ENCODE data around the gene KCND3. TPM values are rescaled to one million over a fixed set of nuclear protein-coding genes. Genes with fewer than 3 reads are reported as not detected.

Gene KCND3
- total and polyA plus RNA-seq, 8 donors = 0.87 to 15.8 (median 4.5) TPM

DNA sequence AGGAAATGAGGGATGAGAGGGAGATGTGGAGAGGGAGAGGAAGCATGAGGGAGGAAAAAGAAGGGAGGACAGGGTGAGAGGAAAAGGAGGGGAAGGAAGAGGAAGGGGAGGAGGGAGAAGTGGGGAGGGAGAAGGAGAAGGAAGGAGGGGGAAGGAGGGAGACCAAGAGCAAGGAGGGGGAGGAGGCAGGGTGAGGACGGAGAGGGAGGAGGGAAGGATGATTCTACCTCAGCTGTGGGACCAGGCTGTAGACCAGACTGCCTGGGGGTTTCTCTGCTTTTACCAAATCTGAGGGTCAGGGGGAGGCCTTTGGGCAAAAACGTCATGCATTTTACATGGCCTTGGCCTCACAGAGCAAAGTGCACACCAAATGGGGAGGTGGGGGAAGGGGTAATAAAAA lies 94.5 kb downstream of the KCND3 start:
- no peaks in the 10 kb centered on the region for H3K4me1 ChIP-seq
- no peak for DNase-seq
- no peaks in the 10 kb centered on the region for H3K36me3 ChIP-seq
- H3K27ac ChIP-seq = no peak overlapping the region
- WGBS, 5 donors = 37 to 61% (median 47%) methylated on average over 2 of the region's 2 CpGs
- H3K27me3 ChIP-seq = peaks cover 0 to 8% (median 0%) of the 10 kb centered on the region in 3 donors
- TF ChIP-seq POLR2A (IDR thresholded peaks at IDR 0.05) (no peak), POLR2AphosphoS5 (IDR thresholded peaks at IDR 0.05) (no peak), EP300 (IDR thresholded peaks at IDR 0.05) (no peak)
- TF ChIP-seq, protein P1, sequence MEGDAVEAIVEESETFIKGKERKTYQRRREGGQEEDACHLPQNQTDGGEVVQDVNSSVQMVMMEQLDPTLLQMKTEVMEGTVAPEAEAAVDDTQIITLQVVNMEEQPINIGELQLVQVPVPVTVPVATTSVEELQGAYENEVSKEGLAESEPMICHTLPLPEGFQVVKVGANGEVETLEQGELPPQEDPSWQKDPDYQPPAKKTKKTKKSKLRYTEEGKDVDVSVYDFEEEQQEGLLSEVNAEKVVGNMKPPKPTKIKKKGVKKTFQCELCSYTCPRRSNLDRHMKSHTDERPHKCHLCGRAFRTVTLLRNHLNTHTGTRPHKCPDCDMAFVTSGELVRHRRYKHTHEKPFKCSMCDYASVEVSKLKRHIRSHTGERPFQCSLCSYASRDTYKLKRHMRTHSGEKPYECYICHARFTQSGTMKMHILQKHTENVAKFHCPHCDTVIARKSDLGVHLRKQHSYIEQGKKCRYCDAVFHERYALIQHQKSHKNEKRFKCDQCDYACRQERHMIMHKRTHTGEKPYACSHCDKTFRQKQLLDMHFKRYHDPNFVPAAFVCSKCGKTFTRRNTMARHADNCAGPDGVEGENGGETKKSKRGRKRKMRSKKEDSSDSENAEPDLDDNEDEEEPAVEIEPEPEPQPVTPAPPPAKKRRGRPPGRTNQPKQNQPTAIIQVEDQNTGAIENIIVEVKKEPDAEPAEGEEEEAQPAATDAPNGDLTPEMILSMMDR (IDR thresholded peaks at IDR 0.05) = no peak
- H3K9me3 ChIP-seq = no peaks in the 10 kb centered on the region
- no peak overlapping the region for H3K4me3 ChIP-seq
- intact Hi-C loops (cut with DNase I; ENCODE audit: low total_unique reads) = no loop called here

DNA sequence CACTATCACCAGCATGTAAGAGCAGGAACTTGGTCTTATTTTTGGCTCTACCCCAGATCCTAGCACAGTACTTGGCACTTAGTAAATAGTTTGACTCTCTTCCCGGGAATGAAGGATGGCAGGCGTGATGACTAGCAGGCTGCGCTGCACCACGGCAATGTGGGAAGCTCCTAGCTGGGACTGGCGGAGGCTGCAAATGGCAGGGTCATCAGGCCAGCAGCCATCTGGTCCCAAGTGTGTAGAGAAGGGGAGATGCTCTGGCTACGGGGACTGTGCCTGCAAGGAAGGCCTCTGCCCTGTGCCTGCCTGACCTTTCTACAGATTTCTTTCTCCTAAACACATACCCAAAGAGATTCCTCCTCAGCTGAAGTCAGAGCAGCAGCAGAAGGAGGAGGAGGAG lies 95.0 kb downstream of the KCND3 start:
- TF ChIP-seq, protein P1 (IDR thresholded peaks at IDR 0.05) = no peak
- TF ChIP-seq POLR2A (IDR thresholded peaks at IDR 0.05) (no peak), POLR2AphosphoS5 (IDR thresholded peaks at IDR 0.05) (no peak), EP300 (IDR thresholded peaks at IDR 0.05) (no peak)
- 78 to 86% (median 81%) methylated on average over 6 of the region's 6 CpGs for WGBS, 5 donors

DNA sequence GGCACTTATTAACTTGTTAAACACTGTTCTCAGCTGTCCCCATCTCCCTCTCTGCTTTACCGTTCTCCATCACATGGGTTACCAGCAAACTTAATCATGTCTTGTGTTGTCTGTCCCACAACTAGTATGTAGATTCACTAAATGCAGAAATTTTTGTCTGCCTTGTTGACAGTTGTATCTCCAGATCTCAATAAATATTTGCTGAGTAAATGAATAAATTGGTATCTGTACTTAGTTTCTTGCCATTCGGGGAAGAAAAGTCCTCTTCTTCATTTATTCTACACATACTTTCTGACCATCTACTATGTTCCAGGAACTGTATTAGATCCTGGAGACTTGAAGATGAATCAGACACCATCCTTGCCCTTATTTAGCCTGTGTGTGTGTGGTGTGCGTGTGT lies 97.9 kb downstream of the KCND3 start:
- no peak for DNase-seq
- intact Hi-C loops (cut with DNase I; ENCODE audit: low total_unique reads) = no loop called here
- Histone ChIP-seq H3K27me3 (peaks cover 0 to 8% (median 0%) of the 10 kb centered on the region in 3 donors), H3K36me3 (no peaks in the 10 kb centered on the region), H3K4me3 (no peak overlapping the region), H3K27ac (no peak overlapping the region), H3K9me3 (no peaks in the 10 kb centered on the region), H3K4me1 (peaks cover 5 to 15% (median 10%) of the 10 kb centered on the region in 4 donors)
- WGBS, 5 donors = 55 to 67% (median 61%) methylated on average over 3 of the region's 3 CpGs
- TF ChIP-seq POLR2AphosphoS5 (IDR thresholded peaks at IDR 0.05) (no peak), EP300 (IDR thresholded peaks at IDR 0.05) (no peak), POLR2A (IDR thresholded peaks at IDR 0.05) (no peak)
- TF ChIP-seq, protein P1 (IDR thresholded peaks at IDR 0.05) = no peak

More for the DNA sequence above, 95.0 kb downstream of the KCND3 start:
- H3K36me3 ChIP-seq = no peaks in the 10 kb centered on the region
- no peak for DNase-seq
- no peak overlapping the region for H3K4me3 ChIP-seq
- intact Hi-C loops (cut with DNase I; ENCODE audit: low total_unique reads) = no loop called here
- H3K4me1 ChIP-seq = no peaks in the 10 kb centered on the region
- peaks cover 0 to 8% (median 0%) of the 10 kb centered on the region in 3 donors for H3K27me3 ChIP-seq
- H3K9me3 ChIP-seq = no peaks in the 10 kb centered on the region
- no peak overlapping the region for H3K27ac ChIP-seq

DNA sequence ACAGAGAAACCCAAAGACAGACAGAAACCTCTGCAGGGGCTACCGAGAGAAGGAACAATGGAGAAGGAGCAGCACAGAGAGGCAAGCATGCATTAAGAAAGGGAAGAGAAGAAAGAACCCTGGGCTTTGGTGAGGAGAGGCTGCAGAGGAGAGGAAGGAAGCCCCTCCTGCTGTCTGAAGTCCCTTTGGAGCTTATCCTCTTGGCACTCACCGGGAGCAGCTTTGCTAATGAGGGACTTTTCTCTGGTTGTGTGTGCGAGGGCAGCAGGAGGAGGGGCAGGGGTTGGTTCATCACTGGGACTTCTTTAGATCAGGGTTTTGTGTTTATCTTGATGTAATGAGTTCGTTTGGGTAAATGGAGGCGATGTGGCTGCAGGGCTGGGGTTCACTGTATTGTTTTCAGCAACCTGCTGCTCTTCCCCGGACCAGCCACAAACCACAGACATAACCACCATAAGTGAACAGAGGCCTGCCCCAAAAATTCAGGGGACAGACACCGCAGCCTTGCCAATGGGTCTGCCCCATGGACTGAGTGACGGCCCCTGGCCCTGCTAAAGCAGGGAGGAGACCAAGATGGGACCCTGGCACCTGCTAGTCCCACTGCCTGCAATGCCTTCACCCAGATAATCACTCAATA lies 100.6 kb downstream of the KCND3 start:
- TF ChIP-seq POLR2AphosphoS5 (IDR thresholded peaks at IDR 0.05) = no peak
- TF ChIP-seq EP300 (IDR thresholded peaks at IDR 0.05) = no peak
- no peak for TF ChIP-seq POLR2A (IDR thresholded peaks at IDR 0.05)
- TF ChIP-seq, protein P1 (IDR thresholded peaks at IDR 0.05) = no peak
- Histone ChIP-seq H3K27me3 (no peaks in the 10 kb centered on the region), H3K36me3 (no peaks in the 10 kb centered on the region), H3K9me3 (no peaks in the 10 kb centered on the region), H3K4me3 (no peak overlapping the region), H3K4me1 (peaks cover 8 to 19% (median 13%) of the 10 kb centered on the region in 4 donors), H3K27ac (no peak overlapping the region)
- 56 to 68% (median 63%) methylated on average over 7 to 8 of the region's 8 CpGs for WGBS, 5 donors
- intact Hi-C loops (cut with DNase I; ENCODE audit: low total_unique reads) = no loop called here
- no peak for DNase-seq
